SK-N-SH (cell line): ENCODE data around the gene ZNF385A. TPM values are rescaled to one million over a fixed set of nuclear protein-coding genes. Genes with fewer than 3 reads are reported as not detected.

Experiments used
- CTCF ChIA-PET: fragments of 300-600, 350-600 bp; formaldehyde crosslinking; extraction: SDS; loops from one replicate; lab custom pipeline; 2021; lab: Yijun Ruan, JAX
- POLR2A ChIA-PET: fragments of 350-600 bp; sonication (Branson Sonifier 250); formaldehyde crosslinking; extraction: SDS; loops from one replicate; lab custom pipeline; 2020; ENCODE audit warnings: antibody characterized with exemption, inconsistent platforms; lab: Yijun Ruan, JAX
- DNase-seq: peaks from one replicate; pipeline ENCODE4 v3.0.0; 2012
- H2AFZ ChIP-seq: fragments of 200-600 bp; sonication (generic); 2 replicates; pipeline ENCODE4 v1.8.1; 2016; ENCODE audit warnings: antibody characterized with exemption, mild to moderate bottlenecking, low read depth
- H3F3A ChIP-seq: fragments of 200-600 bp; sonication (generic); replicated peaks from 2 replicates; pipeline ENCODE3; 2016; ENCODE audit warnings: antibody characterized with exemption, mild to moderate bottlenecking; ENCODE audit not compliant: insufficient read depth
- H3K27ac ChIP-seq, 2 experiments: fragments of 200-500 bp in 1 of 2; fragments of 200-600 bp in 1 of 2; sonication (Bioruptor generic) in 1 of 2; sonication (generic), shearing (Covaris generic) in 1 of 2; 2 replicates each; pipeline versions ENCODE4 v1.5.1 to v1.6.1; 2014 to 2016; ENCODE audit warnings: low read depth in 2 of 2, inconsistent platforms in 1 of 2, low read length in 1 of 2, mild to moderate bottlenecking in 1 of 2, mixed read lengths in 1 of 2
- H3K27me3 ChIP-seq: fragments of 200-600 bp; sonication (generic), shearing (Covaris generic); 2 replicates; pipeline ENCODE4 v1.6.1; 2016; ENCODE audit warnings: mixed run types; ENCODE audit not compliant: insufficient read depth
- H3K36me3 ChIP-seq, 2 experiments: fragments of 200-500 bp in 1 of 2; fragments of 200-600 bp in 1 of 2; sonication (Bioruptor generic) in 1 of 2; sonication (generic) in 1 of 2; replicated peaks in 1 of 2; 2 replicates each; pipeline versions ENCODE3 to v1.5.1; 2014 to 2016; ENCODE audit warnings: low read length in 1 of 2, mild to moderate bottlenecking in 1 of 2; ENCODE audit not compliant: insufficient read depth in 2 of 2, control insufficient read depth in 1 of 2
- H3K4me1 ChIP-seq, 2 experiments: fragments of 200-500 bp in 1 of 2; fragments of 200-600 bp in 1 of 2; sonication (Bioruptor generic) in 1 of 2; sonication (generic), shearing (Covaris generic) in 1 of 2; 2 replicates each; pipeline versions ENCODE4 v1.5.1 to v1.6.1; 2014 to 2016; ENCODE audit warnings: low read depth in 1 of 2, low read length in 1 of 2, mixed run types in 1 of 2; ENCODE audit not compliant: insufficient read depth in 2 of 2, control insufficient read depth in 1 of 2
- H3K4me2 ChIP-seq: fragments of 200-600 bp; sonication (generic), shearing (Covaris generic); 2 replicates; pipeline ENCODE4 v1.6.1; 2017; ENCODE audit warnings: mixed run types
- H3K4me3 ChIP-seq, 2 experiments: fragments of 200-500 bp in 1 of 2; fragments of 200-600 bp in 1 of 2; sonication (Bioruptor generic) in 1 of 2; sonication (generic), shearing (Covaris generic) in 1 of 2; 2 replicates each; pipeline versions ENCODE4 v1.5.1 to v1.8.1; 2014 to 2016; ENCODE audit warnings: low read depth in 2 of 2, inconsistent platforms in 1 of 2, low read length in 1 of 2, mild to moderate bottlenecking in 1 of 2, mixed read lengths in 1 of 2, moderate library complexity in 1 of 2
- H3K79me2 ChIP-seq: fragments of 200-600 bp; sonication (generic); 2 replicates; pipeline ENCODE4 v1.8.1; 2017; ENCODE audit warnings: mild to moderate bottlenecking; ENCODE audit not compliant: insufficient read depth
- H3K9ac ChIP-seq: fragments of 200-600 bp; sonication (generic); 2 replicates; pipeline ENCODE4 v1.6.1; 2017; ENCODE audit warnings: mixed run types
- H3K9me2 ChIP-seq: fragments of 200-600 bp; sonication (generic); 2 replicates; pipeline ENCODE4 v1.6.1; 2017; ENCODE audit warnings: mixed run types
- H3K9me3 ChIP-seq: fragments of 200-600 bp; sonication (generic); 2 replicates; pipeline ENCODE4 v1.6.1; 2017; ENCODE audit warnings: mixed run types, mild to moderate bottlenecking, moderate library complexity
- H4K20me1 ChIP-seq: fragments of 200-600 bp; sonication (generic); 2 replicates; pipeline ENCODE4 v1.6.1; 2017; ENCODE audit warnings: mild to moderate bottlenecking, mixed run types; ENCODE audit not compliant: insufficient read depth
- EZH2phosphoT487 ChIP-seq: fragments of 200-600 bp; sonication (generic); IDR thresholded peaks from 2 replicates; pipeline ENCODE4 v1.6.1; 2017; ENCODE audit warnings: low read depth, mixed run types, mild to moderate bottlenecking, antibody characterized with exemption, moderate library complexity, borderline replicate concordance
- IRF3 ChIP-seq: fragments of 150-350 bp; IDR thresholded peaks from 2 replicates; pipeline ENCODE4 v1.6.1; 2016; ENCODE audit warnings: mild to moderate bottlenecking, low read depth, low read length
- JUND ChIP-seq: IDR thresholded peaks from 2 replicates; pipeline ENCODE4 v1.4.0; 2012
- MXI1 ChIP-seq: IDR thresholded peaks from 2 replicates; pipeline ENCODE4 v1.6.1; 2012; ENCODE audit warnings: mild to moderate bottlenecking, low read depth, low read length, improper control_type of control experiment
- NRF1 ChIP-seq: IDR thresholded peaks from 2 replicates; pipeline ENCODE4 v1.6.1; 2012; ENCODE audit warnings: low read depth, mild to moderate bottlenecking, low read length
- RAD21 ChIP-seq: IDR thresholded peaks from 2 replicates; pipeline ENCODE4 v1.6.1; 2012; ENCODE audit warnings: mild to moderate bottlenecking, low read length
- RCOR1 ChIP-seq: fragments of 150-350 bp; IDR thresholded peaks from 2 replicates; pipeline ENCODE4 v1.6.1; 2017; ENCODE audit warnings: antibody characterized with exemption, low read length
- REST ChIP-seq: IDR thresholded peaks from 2 replicates; pipeline ENCODE4 v1.6.1; 2012; ENCODE audit warnings: mild to moderate bottlenecking, low read depth, low read length, moderate library complexity
- RFX5 ChIP-seq: IDR thresholded peaks from 2 replicates; pipeline ENCODE4 v1.6.1; 2012; ENCODE audit warnings: mild to moderate bottlenecking, improper control_type of control experiment, low read length
- RXRA ChIP-seq: IDR thresholded peaks from 2 replicates; pipeline ENCODE4 v1.4.0; 2012; ENCODE audit warnings: low read depth, mild to moderate bottlenecking, borderline replicate concordance
- TAF1 ChIP-seq: IDR thresholded peaks from 2 replicates; pipeline ENCODE4 v1.6.1; 2012; ENCODE audit warnings: low read depth, mild to moderate bottlenecking, low read length, moderate library complexity, borderline replicate concordance
- WGBS: methylation state at CpG from one replicate; pipeline ENCODE4 v1.1.6; 2017; ENCODE audit warnings: low lambda C conversion rate; 5-methylcytosine and 5-hydroxymethylcytosine counted together
- polyA plus RNA-seq, 3 experiments: library from polyadenylated mRNA; depleted of rRNA; stranded (reverse); fragments of >200 nt; gene quantifications; 2 replicates each; pipeline ENCODE4 v1.2.3, GENCODE V29; 2012
- small RNA-seq, 7 experiments: library from RNA; depleted of rRNA; stranded (forward); fragments of <200 nt; gene quantifications; one replicate each; pipeline ENCODE3, GENCODE V24; 2012

ZNF385A gene
- polyA plus RNA-seq, 1 of the 3 experiments (the other 2 are of a cell fraction) = 2.6 TPM

GRCh38 chr12:54324617-54325441 lies 59.7 kb downstream of the ZNF385A start, which contains the start of gene COPZ1 (continued):
- TF ChIP-seq REST (peak; percentile 55; the same call in 1 of the 2 replicates), EZH2phosphoT487 (no peak), RCOR1 (no peak), JUND (no peak), RXRA (no peak), IRF3 (peak; percentile 93), TAF1 (peak; percentile 91)

- CTCF ChIA-PET = interaction anchor here (0.7 to 2.3 kb wide), 8 partner anchors 11 to 70 kb away, joined by 3 to 8 read pairs (median 4); no protein-coding TSS in a partner anchor
These were observed 63.2 kb downstream of the ZNF385A start for GRCh38 chr12:54321363-54321762.

More at GRCh38 chr12:54321363-54321762, 63.2 kb downstream of the ZNF385A start:
- DNase-seq = no peak
- Histone ChIP-seq H3K27me3 (no peaks in the 10 kb centered on the region), H3K4me2 (no peak overlapping the region), H3K4me1 (peaks cover 0 to 2% of the 10 kb centered on the region in 2 experiments; a peak in 2 of 4 replicates), H3K4me3 (no peak overlapping the region), H4K20me1 (no peaks in the 10 kb centered on the region), H3K79me2 (peaks cover 14% of the 10 kb centered on the region), H2AFZ (no peak overlapping the region), H3K36me3 (no peaks in the 10 kb centered on the region), H3K9ac (no peak overlapping the region), H3F3A (peaks cover 3% of the 10 kb centered on the region), H3K27ac (no peak overlapping the region), H3K9me3 (no peaks in the 10 kb centered on the region), H3K9me2 (no peaks in the 10 kb centered on the region)
- 81% methylated on average over 5 of the region's 5 CpGs for WGBS
- POLR2A ChIA-PET = no interaction called here
- TF ChIP-seq RCOR1 (no peak), MXI1 (no peak), RFX5 (no peak), NRF1 (no peak), RAD21 (no peak)

Small RNAs within 50 kb of the gene (small RNA-seq; reads per million reads assigned to genes)
- gene MIR148B (106 to 3,577 (median 1,514) reads per million in 7 experiments), gene RN7SL744P (0 reads per million in 7 experiments)

Other genes starting within 250 kb of the ZNF385A start
- gene SMUG1, start 195.7 kb downstream of the ZNF385A start, polyA plus RNA-seq (2012; rRNA removed) = 61.3 and 78.4 TPM in 2 replicates
- gene CBX5, start 104.6 kb downstream of the ZNF385A start, polyA plus RNA-seq (2012; rRNA removed) = 11.6 and 14.1 TPM in 2 replicates
- gene HNRNPA1, start 104.0 kb downstream of the ZNF385A start, polyA plus RNA-seq (2012; rRNA removed) = 773 and 841 TPM in 2 replicates
- gene NFE2, start 83.7 kb downstream of the ZNF385A start, polyA plus RNA-seq (2012; rRNA removed) = 0.16 and 0.25 TPM in 2 replicates
- gene COPZ1, start 59.6 kb downstream of the ZNF385A start, polyA plus RNA-seq (2012; rRNA removed) = 111 and 156 TPM in 2 replicates
- 0.03 TPM in 1 of 2 replicates, not detected in the other for gene GPR84, start 20.2 kb downstream of the ZNF385A start, polyA plus RNA-seq (2012; rRNA removed)
- 35.0 and 52.5 TPM in 2 replicates for gene ITGA5, start 34.5 kb upstream of the ZNF385A start, polyA plus RNA-seq (2012; rRNA removed)
- 36.0 and 37.3 TPM in 2 replicates for gene GTSF1, start 88.9 kb upstream of the ZNF385A start, polyA plus RNA-seq (2012; rRNA removed)
- gene NCKAP1L, start 113.0 kb upstream of the ZNF385A start, polyA plus RNA-seq (2012; rRNA removed) = 0.03 TPM in 2 replicates
- not detected in 2 replicates for gene PDE1B, start 164.9 kb upstream of the ZNF385A start, polyA plus RNA-seq (2012; rRNA removed)
- gene PPP1R1A, start 203.9 kb upstream of the ZNF385A start, polyA plus RNA-seq (2012; rRNA removed) = not detected in 2 replicates